HG03025 (cell line): ENCODE measurements around the gene RALGAPB.

Experiments
- ATAC-seq: cut with Tn5 transposase; IDR thresholded peaks from one replicate; pipeline ENCODE4 v1.9.1; 2021; ENCODE audit warnings: mild to moderate bottlenecking, moderate library complexity; ENCODE audit not compliant: unreplicated experiment, low FRiP score

The RALGAPB gene

GRCh38 chr20:38543014-38543906, 70.6 kb downstream of the RALGAPB start:
- no peak for ATAC-seq

GRCh38 chr20:38545771-38546170, 73.1 kb downstream of the RALGAPB start:
- no peak for ATAC-seq

GRCh38 chr20:38547288-38548085, 74.8 kb downstream of the RALGAPB start:
- ATAC-seq: no peak

- ATAC-seq: no peak
Observed at GRCh38 chr20:38548356-38549083, 75.9 kb downstream of the RALGAPB start.

- ATAC-seq: no peak
Observed at GRCh38 chr20:38550274-38550673, 77.6 kb downstream of the RALGAPB start.

GRCh38 chr20:38551056-38551626, 78.5 kb downstream of the RALGAPB start:
- ATAC-seq: no peak

GRCh38 chr20:38554986-38555385, 82.3 kb downstream of the RALGAPB start:
- no peak for ATAC-seq

GRCh38 chr20:38555395-38555794, 82.8 kb downstream of the RALGAPB start:
- no peak for ATAC-seq

GRCh38 chr20:38557174-38557573, 84.5 kb downstream of the RALGAPB start:
- ATAC-seq: no peak

- no peak for ATAC-seq
Observed at GRCh38 chr20:38558596-38559360, 86.1 kb downstream of the RALGAPB start.

- ATAC-seq: no peak
Observed at GRCh38 chr20:38559764-38560163, 87.1 kb downstream of the RALGAPB start.

- no peak for ATAC-seq
Observed at GRCh38 chr20:38563802-38564431, 91.3 kb downstream of the RALGAPB start.

GRCh38 chr20:38564680-38565079, 92.0 kb downstream of the RALGAPB start:
- ATAC-seq: no peak

GRCh38 chr20:38566036-38566598, 93.5 kb downstream of the RALGAPB start:
- ATAC-seq: no peak

- no peak for ATAC-seq
Observed at GRCh38 chr20:38569747-38570525, 97.3 kb downstream of the RALGAPB start.

- no peak for ATAC-seq
Observed at GRCh38 chr20:38573413-38573812, 100.8 kb downstream of the RALGAPB start.

GRCh38 chr20:38579219-38579910, 106.7 kb downstream of the RALGAPB start:
- no peak for ATAC-seq

GRCh38 chr20:38579921-38580320, 107.3 kb downstream of the RALGAPB start:
- no peak for ATAC-seq
